Keratinocyte (primary cell): ENCODE results near the gene MYRIP. TPM values are rescaled to one million over a fixed set of nuclear protein-coding genes. Genes with fewer than 3 reads are reported as not detected.

ENCODE experiments used
- DNase-seq: peaks from one replicate; pipeline ENCODE4 v3.0.0-alpha.2; 2011; ENCODE audit warnings: low read depth, missing footprints, low spot score
- FAIRE-seq: peaks from 2 replicates; lab custom pipeline; 2011; peaks lifted over from hg19 to GRCh38; lab: Jason Lieb, UNC
- H2AFZ ChIP-seq: 2 replicates; pipeline ENCODE4 v1.6.0; 2012; ENCODE audit warnings: low read length, control low read depth, inconsistent platforms; ENCODE audit not compliant: control insufficient read depth
- H3K27ac ChIP-seq: 2 replicates; pipeline ENCODE4 v1.5.1; 2011; ENCODE audit warnings: low read length; ENCODE audit not compliant: control insufficient read depth, insufficient read depth
- H3K27me3 ChIP-seq: 3 replicates; pipeline ENCODE4 v1.6.0; 2011; ENCODE audit warnings: low read length; ENCODE audit not compliant: control insufficient read depth, insufficient read depth; ENCODE audit errors: extremely low read depth
- H3K36me3 ChIP-seq, 2 experiments: 2 replicates in 1 of 2; 3 replicates in 1 of 2; pipeline ENCODE4 v1.5.1; 2011; ENCODE audit warnings: low read length in 2 of 2, mild to moderate bottlenecking in 1 of 2; ENCODE audit not compliant: control insufficient read depth in 2 of 2, insufficient read depth in 2 of 2; ENCODE audit errors: extremely low read depth in 1 of 2
- H3K4me1 ChIP-seq: 3 replicates; pipeline ENCODE4 v1.5.1; 2011; ENCODE audit warnings: low read length; ENCODE audit not compliant: control insufficient read depth, insufficient read depth; ENCODE audit errors: extremely low read depth
- H3K4me2 ChIP-seq: 3 replicates; pipeline ENCODE4 v1.6.0; 2011; ENCODE audit warnings: low read depth, low read length; ENCODE audit not compliant: control insufficient read depth, insufficient read depth; ENCODE audit errors: extremely low read depth
- H3K4me3 ChIP-seq, 3 experiments: fragments of 200-600 bp in 1 of 3; sonication (generic) in 1 of 3; 2 replicates in 2 of 3; 3 replicates in 1 of 3; pipeline ENCODE4 v1.5.1; 2011 to 2016; ENCODE audit warnings: low read length in 3 of 3, mild to moderate bottlenecking in 3 of 3, control low read depth in 2 of 3, inconsistent platforms in 1 of 3, low read depth in 1 of 3, mixed read lengths in 1 of 3, mixed run types in 1 of 3, moderate library complexity in 1 of 3; ENCODE audit not compliant: control insufficient read depth in 2 of 3, insufficient read depth in 2 of 3; ENCODE audit errors: extremely low read depth in 1 of 3
- H3K79me2 ChIP-seq: 2 replicates; pipeline ENCODE4 v1.6.0; 2012; ENCODE audit warnings: low read length; ENCODE audit not compliant: control insufficient read depth, insufficient read depth
- H3K9ac ChIP-seq: 3 replicates; pipeline ENCODE4 v1.6.0; 2011; ENCODE audit warnings: low read length; ENCODE audit not compliant: control insufficient read depth, insufficient read depth; ENCODE audit errors: extremely low read depth
- H3K9me1 ChIP-seq: 3 replicates; pipeline ENCODE4 v1.6.0; 2011; ENCODE audit warnings: low read length; ENCODE audit not compliant: control insufficient read depth, insufficient read depth; ENCODE audit errors: extremely low read depth
- H3K9me3 ChIP-seq: 2 replicates; pipeline ENCODE4 v1.5.1; 2012; ENCODE audit warnings: low read depth, low read length; ENCODE audit not compliant: control insufficient read depth
- H4K20me1 ChIP-seq: 3 replicates; pipeline ENCODE4 v1.6.0; 2011; ENCODE audit warnings: low read length; ENCODE audit not compliant: control insufficient read depth, insufficient read depth; ENCODE audit errors: extremely low read depth
- EZH2 ChIP-seq: IDR thresholded peaks from one replicate; pipeline ENCODE4 v1.6.1; 2012; ENCODE audit warnings: inconsistent platforms, mild to moderate bottlenecking, low read length, moderate library complexity
- dilution Hi-C: fragments of 300-500 bp; cut with MboI; formaldehyde crosslinking; loops from one replicate; pipeline ENCODE4 v1.7.0; 2020; ENCODE audit warnings: low sequenced_read_pairs; ENCODE audit not compliant: extremely low pct_ligation_motif_present
- polyA plus RNA-seq, 5 experiments: library from polyadenylated mRNA; depleted of rRNA in 3 of 5; stranded (reverse) in 3 of 5; stranded (forward) in 1 of 5; unstranded in 1 of 5; fragments of >200 nt; gene quantifications; 1 replicate in 1 of 5; 2 replicates in 3 of 5; 3 replicates in 1 of 5; pipeline versions ENCODE4 v1.2.1 to v1.2.3, GENCODE V29; 2011 to 2012; ENCODE audit warnings: missing spikeins in 2 of 5, low read depth in 1 of 5, low replicate concordance in 1 of 5
- TF ChIP-seq, protein P1 (sequence below), 3 experiments: IDR thresholded peaks in 1 of 3; conservative IDR thresholded peaks in 1 of 3; optimal IDR thresholded peaks in 1 of 3; 2 replicates in 2 of 3; 3 replicates in 1 of 3; pipeline versions ENCODE3 to v1.5.1; 2011; ENCODE audit warnings: low read length in 3 of 3, mild to moderate bottlenecking in 3 of 3, moderate library complexity in 2 of 3, control low read depth in 1 of 3, inconsistent platforms in 1 of 3; ENCODE audit not compliant: insufficient read depth in 2 of 3; ENCODE audit errors: extremely low read depth in 1 of 3

The MYRIP gene
- polyA plus RNA-seq, 1 donor (not counting 4 experiments of a cell fraction or from before 2014, with no cell fraction given): 0.01 TPM

DNA sequence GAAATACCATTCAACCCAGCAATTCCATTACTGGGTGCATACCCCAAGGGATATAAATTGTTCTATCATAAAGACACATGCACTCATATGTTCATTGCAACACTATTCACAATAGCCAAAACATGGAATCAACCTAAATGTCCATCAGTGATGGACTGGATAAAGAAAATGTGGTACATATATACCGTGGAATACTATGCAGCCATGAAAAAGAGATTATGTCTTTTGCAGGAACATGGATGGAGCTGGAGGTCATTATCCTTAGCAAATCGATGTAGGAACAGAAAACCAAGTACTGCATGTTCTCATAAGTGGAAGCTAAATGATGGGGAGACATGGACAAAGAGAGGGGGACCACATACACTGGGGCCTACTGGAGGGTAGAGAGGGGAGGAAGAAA is 5.5 kb upstream of the MYRIP start:
- H3K9ac ChIP-seq: no peak overlapping the region
- H3K27ac ChIP-seq: no peak overlapping the region
- no peaks in the 10 kb centered on the region for H3K79me2 ChIP-seq
- no peaks in the 10 kb centered on the region for H3K4me1 ChIP-seq
- DNase-seq (no peak), FAIRE-seq (no peak)
- H3K4me3 ChIP-seq: no peak overlapping the region
- no peak overlapping the region for H3K4me2 ChIP-seq
- H4K20me1 ChIP-seq: no peaks in the 10 kb centered on the region
- H3K9me3 ChIP-seq: no peaks in the 10 kb centered on the region
- no peak for TF ChIP-seq EZH2
- TF ChIP-seq, protein P1, sequence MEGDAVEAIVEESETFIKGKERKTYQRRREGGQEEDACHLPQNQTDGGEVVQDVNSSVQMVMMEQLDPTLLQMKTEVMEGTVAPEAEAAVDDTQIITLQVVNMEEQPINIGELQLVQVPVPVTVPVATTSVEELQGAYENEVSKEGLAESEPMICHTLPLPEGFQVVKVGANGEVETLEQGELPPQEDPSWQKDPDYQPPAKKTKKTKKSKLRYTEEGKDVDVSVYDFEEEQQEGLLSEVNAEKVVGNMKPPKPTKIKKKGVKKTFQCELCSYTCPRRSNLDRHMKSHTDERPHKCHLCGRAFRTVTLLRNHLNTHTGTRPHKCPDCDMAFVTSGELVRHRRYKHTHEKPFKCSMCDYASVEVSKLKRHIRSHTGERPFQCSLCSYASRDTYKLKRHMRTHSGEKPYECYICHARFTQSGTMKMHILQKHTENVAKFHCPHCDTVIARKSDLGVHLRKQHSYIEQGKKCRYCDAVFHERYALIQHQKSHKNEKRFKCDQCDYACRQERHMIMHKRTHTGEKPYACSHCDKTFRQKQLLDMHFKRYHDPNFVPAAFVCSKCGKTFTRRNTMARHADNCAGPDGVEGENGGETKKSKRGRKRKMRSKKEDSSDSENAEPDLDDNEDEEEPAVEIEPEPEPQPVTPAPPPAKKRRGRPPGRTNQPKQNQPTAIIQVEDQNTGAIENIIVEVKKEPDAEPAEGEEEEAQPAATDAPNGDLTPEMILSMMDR (optimal IDR thresholded peaks at IDR 0.05 in 1 of 3, IDR thresholded peaks at IDR 0.05 in 1 of 3, conservative IDR thresholded peaks at IDR 0.05 in 1 of 3; ENCODE audit: extremely low read depth in 1 of 3, insufficient read depth in 2 of 3, low read length in 3 of 3): no peak
- H3K9me1 ChIP-seq: no peaks in the 10 kb centered on the region
- H3K27me3 ChIP-seq: peaks cover 17% of the 10 kb centered on the region
- dilution Hi-C loops: no loop called here
- no peak overlapping the region for H2AFZ ChIP-seq
- H3K36me3 ChIP-seq: no peaks in the 10 kb centered on the region

DNA sequence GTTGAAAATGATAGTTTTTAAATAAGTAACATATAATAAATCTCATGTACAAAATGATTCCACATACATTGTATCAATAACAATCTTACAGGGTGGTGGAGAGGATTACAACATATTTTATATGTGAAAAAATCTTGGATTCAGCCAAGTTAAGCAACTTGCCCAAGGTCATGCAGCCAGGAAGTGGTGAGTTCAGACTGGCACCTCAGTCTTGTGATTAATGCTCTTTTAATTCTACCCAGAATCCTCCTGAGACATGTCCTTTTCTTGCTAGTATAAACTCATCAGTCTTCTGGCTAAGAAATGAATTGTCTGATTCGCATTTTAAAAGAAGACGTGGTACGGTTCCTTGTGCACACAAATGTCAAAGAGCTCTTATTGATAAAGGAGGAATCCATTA is 4.5 kb upstream of the MYRIP start:
- H3K36me3 ChIP-seq: no peaks in the 10 kb centered on the region
- H3K4me1 ChIP-seq: peaks cover 4% of the 10 kb centered on the region
- no peak overlapping the region for H3K27ac ChIP-seq
- no peak for FAIRE-seq
- no peak for DNase-seq
- no peaks in the 10 kb centered on the region for H4K20me1 ChIP-seq
- no peak overlapping the region for H3K4me3 ChIP-seq
- H3K27me3 ChIP-seq: peaks cover 25% of the 10 kb centered on the region
- H3K9ac ChIP-seq: no peak overlapping the region
- TF ChIP-seq, protein P1 (optimal IDR thresholded peaks at IDR 0.05 in 1 of 3, IDR thresholded peaks at IDR 0.05 in 1 of 3, conservative IDR thresholded peaks at IDR 0.05 in 1 of 3; ENCODE audit: extremely low read depth in 1 of 3, insufficient read depth in 2 of 3, low read length in 3 of 3): no peak
- no peak for TF ChIP-seq EZH2
- dilution Hi-C loops: no loop called here
- no peak overlapping the region for H2AFZ ChIP-seq
- no peak overlapping the region for H3K4me2 ChIP-seq
- no peaks in the 10 kb centered on the region for H3K9me1 ChIP-seq
- H3K79me2 ChIP-seq: no peaks in the 10 kb centered on the region
- no peaks in the 10 kb centered on the region for H3K9me3 ChIP-seq
